D721Med (cell line): ENCODE data around the gene GAB1.

Experiments used
- DNase-seq: peaks from one replicate; pipeline ENCODE4 v3.0.0; 2011; ENCODE audit warnings: low spot score; ENCODE audit not compliant: insufficient read length
- FAIRE-seq: peaks from 2 replicates; lab custom pipeline; 2011; peaks lifted over from hg19 to GRCh38; lab: Jason Lieb, UNC
- CTCF ChIP-seq: IDR thresholded peaks from 2 replicates; pipeline ENCODE4 v1.5.1; 2012; ENCODE audit warnings: mild to moderate bottlenecking, control low read depth; ENCODE audit not compliant: insufficient read depth; ENCODE audit errors: missing control alignments

The GAB1 gene

GRCh38 chr4:143389579-143390195 is 53.0 kb downstream of the GAB1 start:
- TF ChIP-seq CTCF, result no peak
- DNase-seq, result no peak
- FAIRE-seq, result no peak

- DNase-seq (no peak), FAIRE-seq (no peak)
- no peak for TF ChIP-seq CTCF
Measured at GRCh38 chr4:143390764-143391163, 54.1 kb downstream of the GAB1 start.

DNA sequence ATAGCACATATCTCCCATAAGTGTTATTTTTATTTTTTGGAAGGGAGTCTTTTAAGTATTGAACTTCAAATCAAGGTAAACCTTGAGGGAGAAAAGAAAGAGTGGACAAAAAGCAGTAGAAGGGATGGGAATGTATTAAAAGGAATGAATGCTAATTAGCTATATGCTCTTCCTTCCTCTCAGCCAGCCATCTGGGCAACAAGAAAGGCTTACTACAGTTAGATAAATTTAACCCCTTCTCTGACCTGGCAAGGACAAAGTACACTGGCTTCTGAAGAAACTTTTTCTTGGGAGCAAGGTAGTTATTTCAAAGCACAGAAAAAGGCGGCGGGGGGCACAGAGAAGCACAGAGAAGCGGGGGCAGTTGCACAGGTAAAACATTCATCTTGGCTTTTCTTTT is 54.6 kb downstream of the GAB1 start:
- FAIRE-seq (no peak), DNase-seq (no peak)
- no peak for TF ChIP-seq CTCF

DNA sequence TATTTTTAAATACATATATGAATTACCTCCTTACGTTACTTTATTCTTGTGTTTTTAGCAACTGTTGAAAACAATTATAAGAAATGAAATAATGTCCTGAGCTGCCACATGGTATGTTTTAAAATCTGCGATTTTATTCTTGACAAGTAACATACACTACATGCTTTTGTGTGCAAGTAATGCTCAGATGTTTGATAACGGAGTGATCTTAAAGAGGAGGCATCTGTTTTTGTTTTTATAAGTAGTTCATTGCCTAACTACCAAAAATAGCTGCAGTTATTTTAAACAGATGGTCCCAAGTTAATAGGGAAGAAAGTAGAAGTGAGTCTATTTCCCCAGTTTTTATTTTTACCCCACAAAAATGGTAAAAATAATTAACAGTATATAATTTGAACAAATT is 55.2 kb downstream of the GAB1 start:
- TF ChIP-seq CTCF, result no peak
- no peak for FAIRE-seq
- no peak for DNase-seq

GRCh38 chr4:143393195-143393594 is 56.5 kb downstream of the GAB1 start:
- no peak for DNase-seq
- FAIRE-seq, result no peak
- no peak for TF ChIP-seq CTCF

DNA sequence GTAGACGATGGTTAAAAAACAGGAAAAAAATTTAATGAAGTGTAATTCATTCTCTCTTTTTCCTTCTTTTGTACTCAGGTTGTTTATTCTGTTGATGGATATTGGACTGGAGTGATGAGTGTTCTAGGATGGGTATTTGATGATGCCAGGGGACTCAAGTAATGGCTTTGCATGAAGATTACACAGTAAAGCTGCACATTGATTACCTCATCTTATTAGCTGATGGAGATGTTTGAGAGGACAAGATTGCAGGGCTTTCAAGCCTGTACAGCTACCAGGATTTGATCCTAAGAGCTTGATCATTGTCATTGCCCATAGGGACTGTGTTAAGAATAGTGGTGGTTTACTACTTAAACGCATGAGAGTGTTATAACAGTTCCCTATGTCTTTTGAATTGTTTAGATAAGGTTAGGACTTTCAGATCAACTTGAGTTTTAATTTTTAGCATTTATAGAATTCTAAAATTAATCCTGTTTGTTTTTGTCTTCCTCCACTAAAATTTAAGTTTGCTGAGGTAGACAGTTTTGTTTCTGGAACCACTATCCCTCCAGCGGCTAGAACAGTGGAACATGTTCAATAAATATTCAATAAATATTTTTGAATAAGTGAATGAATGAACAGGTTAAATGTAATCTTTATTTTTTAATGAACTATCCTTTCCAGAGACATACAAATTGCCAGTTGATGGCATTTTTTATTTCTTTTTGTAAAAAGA is 58.2 kb downstream of the GAB1 start:
- TF ChIP-seq CTCF, result no peak
- FAIRE-seq (peak; percentile 94), DNase-seq (no peak)

GRCh38 chr4:143396695-143397094 is 60.0 kb downstream of the GAB1 start:
- DNase-seq (no peak), FAIRE-seq (no peak)
- TF ChIP-seq CTCF, result no peak
